HepG2 (cell line): ENCODE measurements around the gene MORC3. TPM values are rescaled to one million over a fixed set of nuclear protein-coding genes. Genes with fewer than 3 reads are reported as not detected.

Experiments
- ATF7 ChIP-seq, 2 experiments: fragments of 450-650 bp in 1 of 2; sonication (generic) in 1 of 2; formaldehyde crosslinking in 1 of 2; IDR thresholded peaks; 2 replicates each; pipeline versions ENCODE4 v1.4.0 to v1.6.1; 2016 to 2020; ENCODE audit warnings: antibody characterized with exemption in 1 of 2, mild to moderate bottlenecking in 1 of 2, missing genetic modification reagents in 1 of 2
- BRCA1 ChIP-seq: sonication (generic); formaldehyde crosslinking; IDR thresholded peaks from 2 replicates; pipeline ENCODE4 v1.4.0; 2020; ENCODE audit warnings: missing genetic modification reagents
- ELF3 ChIP-seq: IDR thresholded peaks from 2 replicates; pipeline ENCODE4 v1.6.1; 2016; ENCODE audit warnings: missing genetic modification reagents, missing compliant biosample characterization
- ETS1 ChIP-seq: sonication (generic); formaldehyde crosslinking; IDR thresholded peaks from 2 replicates; pipeline ENCODE4 v1.4.0; 2020; ENCODE audit warnings: missing genetic modification reagents
- FOSL1 ChIP-seq: sonication (generic); formaldehyde crosslinking; IDR thresholded peaks from 2 replicates; pipeline ENCODE4 v1.9.0; 2021; ENCODE audit warnings: missing genetic modification reagents, borderline replicate concordance
- HNF4G ChIP-seq, 2 experiments: sonication (generic) in 1 of 2; formaldehyde crosslinking in 1 of 2; IDR thresholded peaks; 2 replicates each; pipeline versions ENCODE4 v1.4.0 to v1.6.1; 2011 to 2020; ENCODE audit warnings: borderline replicate concordance in 2 of 2, low read depth in 2 of 2, mild to moderate bottlenecking in 2 of 2, low read length in 1 of 2, missing genetic modification reagents in 1 of 2, moderate library complexity in 1 of 2
- HNRNPLL ChIP-seq: fragments of 200-400 bp; formaldehyde crosslinking; IDR thresholded peaks from 2 replicates; pipeline ENCODE4 v1.6.1; 2017; ENCODE audit warnings: mild to moderate bottlenecking, low read depth, low read length; ENCODE audit not compliant: poor library complexity, severe bottlenecking
- MNT ChIP-seq: fragments of 450-650 bp; IDR thresholded peaks from 2 replicates; pipeline ENCODE4 v1.6.1; 2016
- RAD51 ChIP-seq: fragments of 450-650 bp; IDR thresholded peaks from 2 replicates; pipeline ENCODE4 v1.6.1; 2016; ENCODE audit warnings: borderline replicate concordance
- TCF12 ChIP-seq, 2 experiments: fragments of 450-650 bp in 1 of 2; sonication (generic) in 1 of 2; formaldehyde crosslinking in 1 of 2; IDR thresholded peaks; 2 replicates each; pipeline versions ENCODE4 v1.6.1 to v1.8.0; 2017 to 2022; ENCODE audit warnings: antibody characterized with exemption in 1 of 2, mild to moderate bottlenecking in 1 of 2, missing genetic modification reagents in 1 of 2, moderate library complexity in 1 of 2
- TEAD3 ChIP-seq: optimal IDR thresholded peaks from 2 replicates; pipeline ENCODE3; 2016; ENCODE audit warnings: borderline replicate concordance
- ZNF264 ChIP-seq: sonication (generic); formaldehyde crosslinking; IDR thresholded peaks from 2 replicates; pipeline ENCODE4 v1.4.0; 2020; ENCODE audit warnings: missing genetic modification reagents
- ZNF501 ChIP-seq: sonication (generic); formaldehyde crosslinking; IDR thresholded peaks from 2 replicates; pipeline ENCODE4 v1.5.1; 2020; ENCODE audit warnings: mild to moderate bottlenecking, moderate library complexity, missing genetic modification reagents
- ZNF768 ChIP-seq: sonication (generic); formaldehyde crosslinking; IDR thresholded peaks from 2 replicates; pipeline ENCODE4 v1.4.0; 2020; ENCODE audit warnings: missing genetic modification reagents
- polyA plus RNA-seq, 8 experiments: library from polyadenylated mRNA; depleted of rRNA in 3 of 8; stranded (reverse) in 7 of 8; unstranded in 1 of 8; fragments of >200 nt; fragmentation: Illumina TruSeq in 4 of 8; extraction: Trizol in 4 of 8; gene quantifications; 2 replicates each; pipeline versions ENCODE4 v1.2.1 to v1.2.3, GENCODE V29; 2011 to 2016; ENCODE audit warnings: low read depth in 4 of 8, missing spikeins in 1 of 8, mixed read lengths in 1 of 8; ENCODE audit not compliant: insufficient read depth in 1 of 8
- total RNA-seq, 5 experiments: library from RNA; depleted of rRNA; stranded (reverse); fragments of >200 nt; fragmentation: Illumina TruSeq; extraction: Trizol; gene quantifications; 2 replicates each; pipeline ENCODE4 v1.2.3, GENCODE V29; 2016; ENCODE audit warnings: low read depth in 1 of 5
- TF ChIP-seq, protein P1 (sequence below): IDR thresholded peaks from 2 replicates; pipeline ENCODE4 v1.6.1; 2018; ENCODE audit warnings: missing genetic modification reagents
- TF ChIP-seq, protein P2 (sequence below): sonication (generic); formaldehyde crosslinking; conservative IDR thresholded peaks from 2 replicates; pipeline ENCODE4 v1.5.0; 2020; ENCODE audit warnings: missing genetic modification reagents
- TF ChIP-seq, protein P3 (sequence below): sonication (generic); formaldehyde crosslinking; IDR thresholded peaks from 2 replicates; pipeline ENCODE4 v1.4.0; 2020; ENCODE audit warnings: missing genetic modification reagents; ENCODE audit errors: not compliant biosample characterization

The MORC3 gene
- total and polyA plus RNA-seq, 2 of the 13 experiments (the other 11 are each of a cell fraction or from before 2014, with no cell fraction given): 12.9 to 19.5 TPM

DNA sequence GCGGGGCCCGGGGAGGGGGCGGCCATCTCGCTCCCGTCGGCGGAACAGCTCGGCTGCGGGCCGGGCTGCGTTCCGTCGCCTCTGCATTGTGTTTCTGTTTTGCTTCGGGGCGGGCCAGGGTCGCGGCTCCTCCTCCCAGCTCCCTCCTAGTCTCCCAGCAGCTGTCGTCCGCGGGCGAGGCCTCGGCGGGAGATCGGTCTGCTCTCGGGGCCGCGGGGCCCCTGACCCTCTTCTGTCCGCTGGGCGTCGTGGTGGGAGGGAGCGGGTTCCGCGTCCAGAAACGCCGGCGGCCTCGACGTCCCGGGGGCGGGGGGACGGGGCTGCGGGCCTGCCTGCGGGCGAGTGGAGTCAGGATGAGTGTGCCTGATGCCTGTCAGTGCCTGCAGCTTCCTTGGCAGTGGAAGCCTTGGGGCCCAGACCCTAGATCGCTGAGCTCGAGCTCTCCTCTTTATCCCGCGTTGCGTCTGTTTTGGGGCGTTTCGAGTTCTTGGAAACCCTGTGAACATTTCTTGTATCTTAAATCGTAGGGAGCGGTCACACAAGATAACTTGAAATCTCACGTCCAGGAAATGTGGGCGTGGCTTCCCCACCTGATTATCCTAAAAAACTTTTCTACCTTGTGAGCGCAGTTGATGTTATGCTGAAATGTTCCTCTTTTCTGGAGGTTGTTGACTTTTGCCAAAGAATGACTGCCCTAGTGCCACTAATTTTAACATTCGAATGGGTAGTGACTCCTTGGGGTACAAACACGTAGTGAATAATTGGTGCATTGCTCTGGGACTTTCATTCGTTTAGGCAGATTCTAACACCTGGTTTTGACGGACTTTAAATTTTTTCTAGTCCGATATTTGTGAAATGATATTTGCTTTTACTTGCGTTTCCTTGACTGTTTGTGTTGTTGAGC lies 676 bp downstream of the MORC3 start (continued):
- TF ChIP-seq, protein P1, sequence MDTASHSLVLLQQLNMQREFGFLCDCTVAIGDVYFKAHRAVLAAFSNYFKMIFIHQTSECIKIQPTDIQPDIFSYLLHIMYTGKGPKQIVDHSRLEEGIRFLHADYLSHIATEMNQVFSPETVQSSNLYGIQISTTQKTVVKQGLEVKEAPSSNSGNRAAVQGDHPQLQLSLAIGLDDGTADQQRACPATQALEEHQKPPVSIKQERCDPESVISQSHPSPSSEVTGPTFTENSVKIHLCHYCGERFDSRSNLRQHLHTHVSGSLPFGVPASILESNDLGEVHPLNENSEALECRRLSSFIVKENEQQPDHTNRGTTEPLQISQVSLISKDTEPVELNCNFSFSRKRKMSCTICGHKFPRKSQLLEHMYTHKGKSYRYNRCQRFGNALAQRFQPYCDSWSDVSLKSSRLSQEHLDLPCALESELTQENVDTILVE (CRISPR knock-in tag): 0 out of 2 replicates have a peak, but pooled peaks have one; percentile 41
- TF ChIP-seq ETS1 (CRISPR knock-in tag) (no peak), ZNF501 (no peak), ATF7 (IDR thresholded peaks at IDR 0.05) (no peak), ATF7 (CRISPR knock-in tag; IDR thresholded peaks at IDR 0.05) (no peak), HNF4G (IDR thresholded peaks at IDR 0.05; ENCODE audit: borderline replicate concordance, low read depth, low read length) (no peak), HNF4G (CRISPR knock-in tag; IDR thresholded peaks at IDR 0.05; ENCODE audit: borderline replicate concordance, low read depth) (peak; percentile 0; the same call in 1 of the 2 replicates), RAD51 (no peak), BRCA1 (CRISPR knock-in tag) (0 out of 2 replicates have a peak, but pooled peaks have one; percentile 47), FOSL1 (CRISPR knock-in tag) (no peak), HNRNPLL (no peak), ZNF264 (CRISPR knock-in tag) (no peak; the same call in 1 of the 2 replicates), ELF3 (CRISPR knock-in tag) (no peak), ZNF768 (CRISPR knock-in tag) (no peak; the same call in 1 of the 2 replicates), TCF12 (IDR thresholded peaks at IDR 0.05) (no peak), TCF12 (CRISPR knock-in tag; IDR thresholded peaks at IDR 0.05) (no peak), MNT (no peak), TEAD3 (no peak)
- TF ChIP-seq, protein P2, sequence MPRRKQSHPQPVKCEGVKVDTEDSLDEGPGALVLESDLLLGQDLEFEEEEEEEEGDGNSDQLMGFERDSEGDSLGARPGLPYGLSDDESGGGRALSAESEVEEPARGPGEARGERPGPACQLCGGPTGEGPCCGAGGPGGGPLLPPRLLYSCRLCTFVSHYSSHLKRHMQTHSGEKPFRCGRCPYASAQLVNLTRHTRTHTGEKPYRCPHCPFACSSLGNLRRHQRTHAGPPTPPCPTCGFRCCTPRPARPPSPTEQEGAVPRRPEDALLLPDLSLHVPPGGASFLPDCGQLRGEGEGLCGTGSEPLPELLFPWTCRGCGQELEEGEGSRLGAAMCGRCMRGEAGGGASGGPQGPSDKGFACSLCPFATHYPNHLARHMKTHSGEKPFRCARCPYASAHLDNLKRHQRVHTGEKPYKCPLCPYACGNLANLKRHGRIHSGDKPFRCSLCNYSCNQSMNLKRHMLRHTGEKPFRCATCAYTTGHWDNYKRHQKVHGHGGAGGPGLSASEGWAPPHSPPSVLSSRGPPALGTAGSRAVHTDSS: no peak
- TF ChIP-seq, protein P3, sequence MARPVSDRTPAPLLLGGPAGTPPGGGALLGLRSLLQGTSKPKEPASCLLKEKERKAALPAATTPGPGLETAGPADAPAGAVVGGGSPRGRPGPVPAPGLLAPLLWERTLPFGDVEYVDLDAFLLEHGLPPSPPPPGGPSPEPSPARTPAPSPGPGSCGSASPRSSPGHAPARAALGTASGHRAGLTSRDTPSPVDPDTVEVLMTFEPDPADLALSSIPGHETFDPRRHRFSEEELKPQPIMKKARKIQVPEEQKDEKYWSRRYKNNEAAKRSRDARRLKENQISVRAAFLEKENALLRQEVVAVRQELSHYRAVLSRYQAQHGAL (CRISPR knock-in tag): no peak
